Gastrocnemius medialis (tissue), 4 donors: ENCODE measurements around the gene SORBS2. TPM values are rescaled to one million over a fixed set of nuclear protein-coding genes. Genes with fewer than 3 reads are reported as not detected.

Experiments
- ATAC-seq, 2 donors: fragments of 150-250 bp; one replicate each; pipeline ENCODE4 v1.9.1; 2016
- DNase-seq, 2 donors: peaks; one replicate each; pipeline ENCODE4 v3.0.0-alpha.2; 2019
- H3K27ac ChIP-seq, 4 donors: fragments of 200-600 bp; sonication (generic); 1 replicate in 1 of 4; 2 replicates in 3 of 4; pipeline ENCODE4 v1.5.1; 2016 to 2018; ENCODE audit warnings: mild to moderate bottlenecking in 2 of 4, moderate library complexity in 1 of 4
- H3K27me3 ChIP-seq, 3 donors: fragments of 200-600 bp; sonication (generic) in 2 of 3; 1 replicate in 1 of 3; 2 replicates in 2 of 3; pipeline versions ENCODE4 v1.5.1 to v1.6.0; 2016 to 2019; ENCODE audit warnings: mild to moderate bottlenecking in 1 of 3, moderate library complexity in 1 of 3
- H3K36me3 ChIP-seq, 2 donors: fragments of 200-600 bp; sonication (generic) in 1 of 2; one replicate each; pipeline ENCODE4 v1.5.1; 2017 to 2018
- H3K4me1 ChIP-seq, 2 donors: fragments of 200-600 bp; sonication (generic) in 1 of 2; one replicate each; pipeline ENCODE4 v1.5.1; 2016 to 2017; ENCODE audit warnings: mild to moderate bottlenecking in 2 of 2
- H3K4me3 ChIP-seq, 4 donors: fragments of 200-600 bp; sonication (generic) in 3 of 4; 1 replicate in 1 of 4; 2 replicates in 3 of 4; pipeline ENCODE4 v1.5.1; 2016 to 2019; ENCODE audit warnings: mild to moderate bottlenecking in 2 of 4
- H3K9me3 ChIP-seq, 3 donors: fragments of 200-600 bp; sonication (generic) in 2 of 3; 1 replicate in 1 of 3; 2 replicates in 2 of 3; pipeline ENCODE4 v1.5.1; 2016 to 2019
- POLR2A ChIP-seq, 2 donors: fragments of 450-650 bp; IDR thresholded peaks; one replicate each; pipeline ENCODE4 v1.6.1; 2017; ENCODE audit warnings: antibody characterized with exemption in 2 of 2, mild to moderate bottlenecking in 2 of 2, moderate library complexity in 2 of 2
- in situ Hi-C, 4 donors: fragments of 200-750 bp; cut with MboI; loops; one replicate each; pipeline versions ENCODE4 v1.15.0 to v1.8.0; 2017; ENCODE audit warnings: low sequenced_read_pairs in 4 of 4
- intact Hi-C: fragments of 100-400 bp; cut with DNase I; formaldehyde crosslinking; loops from one replicate; pipeline ENCODE4 v1.15.1; 2023; ENCODE audit warnings: low total_unique reads
- total RNA-seq, 4 donors: library from RNA; depleted of rRNA; stranded (reverse); fragments of >200 nt; gene quantifications; one replicate each; pipeline versions ENCODE4 v1.1.0 to v1.2.3, GENCODE V29; 2016
- TF ChIP-seq, protein P1 (sequence below), 5 experiments: fragments of 450-650 bp in 3 of 5; fragments of 200-600 bp in 2 of 5; sonication (generic) in 2 of 5; IDR thresholded peaks in 4 of 5; conservative IDR thresholded peaks in 1 of 5; 1 replicate in 4 of 5; 2 replicates in 1 of 5; pipeline ENCODE4 v1.5.1; 2016 to 2019; ENCODE audit warnings: antibody characterized with exemption in 5 of 5, mild to moderate bottlenecking in 3 of 5, moderate library complexity in 3 of 5

SORBS2 gene
- total RNA-seq, 4 donors from 2014 or later = 15.3 to 64.5 (median 17.4) TPM

- in situ Hi-C loops = no loop called here
- ATAC-seq (no peak), DNase-seq (no peak)
- intact Hi-C loops = no loop called here
- no peak for TF ChIP-seq POLR2A (IDR thresholded peaks at IDR 0.05)
- TF ChIP-seq, protein P1, sequence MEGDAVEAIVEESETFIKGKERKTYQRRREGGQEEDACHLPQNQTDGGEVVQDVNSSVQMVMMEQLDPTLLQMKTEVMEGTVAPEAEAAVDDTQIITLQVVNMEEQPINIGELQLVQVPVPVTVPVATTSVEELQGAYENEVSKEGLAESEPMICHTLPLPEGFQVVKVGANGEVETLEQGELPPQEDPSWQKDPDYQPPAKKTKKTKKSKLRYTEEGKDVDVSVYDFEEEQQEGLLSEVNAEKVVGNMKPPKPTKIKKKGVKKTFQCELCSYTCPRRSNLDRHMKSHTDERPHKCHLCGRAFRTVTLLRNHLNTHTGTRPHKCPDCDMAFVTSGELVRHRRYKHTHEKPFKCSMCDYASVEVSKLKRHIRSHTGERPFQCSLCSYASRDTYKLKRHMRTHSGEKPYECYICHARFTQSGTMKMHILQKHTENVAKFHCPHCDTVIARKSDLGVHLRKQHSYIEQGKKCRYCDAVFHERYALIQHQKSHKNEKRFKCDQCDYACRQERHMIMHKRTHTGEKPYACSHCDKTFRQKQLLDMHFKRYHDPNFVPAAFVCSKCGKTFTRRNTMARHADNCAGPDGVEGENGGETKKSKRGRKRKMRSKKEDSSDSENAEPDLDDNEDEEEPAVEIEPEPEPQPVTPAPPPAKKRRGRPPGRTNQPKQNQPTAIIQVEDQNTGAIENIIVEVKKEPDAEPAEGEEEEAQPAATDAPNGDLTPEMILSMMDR (IDR thresholded peaks at IDR 0.05 in 4 of 5, conservative IDR thresholded peaks at IDR 0.05 in 1 of 5) = no peak
- Histone ChIP-seq H3K27ac (no peak overlapping the region), H3K4me1 (no peaks in the 10 kb centered on the region), H3K4me3 (no peak overlapping the region), H3K9me3 (no peaks in the 10 kb centered on the region), H3K36me3 (no peaks in the 10 kb centered on the region), H3K27me3 (no peaks in the 10 kb centered on the region)
These were observed 10.8 kb upstream of the SORBS2 start for GRCh38 chr4:185822791-185823190.

DNA sequence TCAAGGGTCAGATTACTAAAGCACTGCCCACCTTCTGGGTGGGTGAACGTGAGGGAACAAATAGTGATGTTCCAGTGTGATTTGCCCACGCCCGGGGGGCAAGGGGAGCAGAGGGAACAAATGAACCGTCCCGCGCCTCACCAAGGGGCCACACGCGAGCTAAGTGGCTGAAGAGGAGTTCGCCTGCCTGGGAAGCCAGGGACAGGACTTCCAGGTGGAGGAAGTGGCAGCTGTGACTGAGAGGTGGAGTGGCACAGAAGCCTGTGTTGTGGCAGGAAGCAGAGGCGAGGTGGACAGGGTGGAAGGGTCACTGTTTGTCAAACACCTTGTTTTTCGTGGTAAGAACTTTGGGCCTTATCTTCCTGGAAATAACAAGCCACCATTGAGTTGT lies 9.0 kb upstream of the SORBS2 start:
- H3K9me3 ChIP-seq = no peaks in the 10 kb centered on the region
- DNase-seq (no peak), ATAC-seq (no peak)
- intact Hi-C loops = no loop called here
- in situ Hi-C loops = no loop called here
- H3K4me3 ChIP-seq = no peak overlapping the region
- no peak overlapping the region for H3K27ac ChIP-seq
- H3K27me3 ChIP-seq = no peaks in the 10 kb centered on the region
- no peaks in the 10 kb centered on the region for H3K4me1 ChIP-seq
- H3K36me3 ChIP-seq = no peaks in the 10 kb centered on the region
- TF ChIP-seq POLR2A (IDR thresholded peaks at IDR 0.05) = no peak
- TF ChIP-seq, protein P1 (IDR thresholded peaks at IDR 0.05 in 4 of 5, conservative IDR thresholded peaks at IDR 0.05 in 1 of 5) = no peak

DNA sequence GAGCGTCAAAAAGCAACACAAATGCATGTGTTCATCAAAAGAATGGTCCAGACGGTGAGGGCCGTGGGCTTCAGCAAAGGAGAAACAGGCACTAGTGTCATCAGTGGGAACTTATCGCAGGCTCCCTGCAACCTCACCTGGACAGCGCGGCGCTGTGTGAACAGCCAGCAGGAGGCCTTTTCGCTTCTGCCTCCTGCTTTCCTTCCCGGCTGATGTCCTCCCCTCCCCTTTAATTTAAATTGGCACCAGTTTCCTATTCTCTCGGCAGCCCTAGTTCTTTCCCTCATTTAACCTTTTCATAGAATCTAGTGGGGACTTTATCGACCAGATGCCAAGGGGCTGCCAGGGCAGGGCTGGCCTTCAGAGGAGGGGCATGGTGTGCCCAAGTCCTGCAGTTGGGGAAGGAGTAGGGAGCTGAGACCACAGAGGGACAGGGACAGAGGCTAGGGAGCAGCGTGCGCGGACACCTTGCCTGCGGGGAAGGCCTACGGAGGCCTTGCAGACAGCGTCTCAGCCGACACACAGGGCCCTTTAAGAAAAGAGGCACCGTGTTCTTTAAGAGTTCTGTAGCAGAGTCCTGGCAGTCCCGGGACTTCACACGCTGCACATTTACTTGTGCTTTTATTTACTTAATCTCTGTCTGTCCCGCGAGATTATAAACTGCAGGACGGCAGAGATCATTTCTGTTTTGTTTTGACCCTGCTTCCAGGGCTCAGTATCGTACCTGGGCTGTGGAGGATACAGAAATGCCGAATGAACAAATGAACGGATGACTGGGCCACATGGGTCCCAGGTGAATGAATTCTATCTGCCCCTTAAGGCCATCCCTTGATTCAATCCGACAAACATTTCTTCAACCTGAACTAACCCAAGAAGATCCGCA lies 8.4 kb upstream of the SORBS2 start:
- H3K9me3 ChIP-seq = no peaks in the 10 kb centered on the region
- no peak for TF ChIP-seq POLR2A (IDR thresholded peaks at IDR 0.05)
- TF ChIP-seq, protein P1 (IDR thresholded peaks at IDR 0.05 in 4 of 5, conservative IDR thresholded peaks at IDR 0.05 in 1 of 5) = no peak
- H3K4me3 ChIP-seq = no peak overlapping the region
- in situ Hi-C loops = no loop called here
- DNase-seq (no peak), ATAC-seq (no peak)
- no peaks in the 10 kb centered on the region for H3K4me1 ChIP-seq
- no peak overlapping the region for H3K27ac ChIP-seq
- intact Hi-C loops = no loop called here
- H3K36me3 ChIP-seq = no peaks in the 10 kb centered on the region
- H3K27me3 ChIP-seq = no peaks in the 10 kb centered on the region

DNA sequence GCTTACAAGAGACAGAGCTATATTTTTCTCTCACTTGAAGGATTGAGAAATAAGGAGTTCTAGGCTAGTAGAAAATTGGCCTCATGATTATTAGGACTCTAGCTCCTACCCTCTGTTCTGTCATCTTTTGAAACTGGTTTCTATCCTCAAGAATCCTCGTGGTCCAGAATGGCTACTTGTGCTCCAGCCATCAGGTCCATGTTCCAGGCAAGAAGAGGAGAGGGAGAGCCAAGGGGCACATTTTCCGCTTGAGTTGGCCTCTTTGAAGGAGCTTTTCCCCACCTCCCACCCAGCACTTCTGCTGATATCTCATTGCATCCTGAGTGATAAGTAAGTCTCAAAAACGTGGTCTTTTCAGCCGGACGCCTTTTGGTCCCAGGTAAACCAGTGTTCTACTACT lies 7.2 kb upstream of the SORBS2 start:
- H3K36me3 ChIP-seq = no peaks in the 10 kb centered on the region
- no peak overlapping the region for H3K27ac ChIP-seq
- in situ Hi-C loops = no loop called here
- H3K27me3 ChIP-seq = no peaks in the 10 kb centered on the region
- ATAC-seq (no peak), DNase-seq (no peak)
- no peak for TF ChIP-seq POLR2A (IDR thresholded peaks at IDR 0.05)
- TF ChIP-seq, protein P1 (IDR thresholded peaks at IDR 0.05 in 4 of 5, conservative IDR thresholded peaks at IDR 0.05 in 1 of 5) = no peak
- H3K9me3 ChIP-seq = no peaks in the 10 kb centered on the region
- H3K4me3 ChIP-seq = no peak overlapping the region
- H3K4me1 ChIP-seq = no peaks in the 10 kb centered on the region
- intact Hi-C loops = no loop called here
